Ascending aorta (tissue), 2 donors: Measurements from ENCODE around the gene TEX30. TPM values are rescaled to one million over a fixed set of nuclear protein-coding genes. Genes with fewer than 3 reads are reported as not detected.

Experiments used
- DNase-seq, 2 donors: peaks; one replicate each; pipeline ENCODE4 v3.0.0-alpha.2; 2019; ENCODE audit warnings: low spot score in 2 of 2
- H3K27ac ChIP-seq, 2 donors: fragments of 200-600 bp; sonication (generic); one replicate each; pipeline ENCODE4 v1.5.1; 2016 to 2017; ENCODE audit warnings: mild to moderate bottlenecking in 1 of 2
- H3K27me3 ChIP-seq: fragments of 200-600 bp; sonication (generic); one replicate; pipeline ENCODE4 v1.5.1; 2017
- H3K36me3 ChIP-seq, 2 donors: fragments of 200-600 bp; sonication (generic); one replicate each; pipeline ENCODE4 v1.5.1; 2016
- H3K4me1 ChIP-seq, 2 donors: fragments of 200-600 bp; sonication (generic); one replicate each; pipeline ENCODE4 v1.5.1; 2016 to 2017; ENCODE audit warnings: mild to moderate bottlenecking in 1 of 2
- H3K4me3 ChIP-seq, 2 donors: fragments of 200-600 bp; sonication (generic); one replicate each; pipeline ENCODE4 v1.5.1; 2016 to 2017; ENCODE audit warnings: mild to moderate bottlenecking in 1 of 2
- H3K9me3 ChIP-seq, 2 donors: fragments of 200-600 bp; sonication (generic); one replicate each; pipeline ENCODE4 v1.5.1; 2016
- CTCF ChIP-seq, 3 experiments: fragments of 200-600 bp in 2 of 3; fragments of 450-650 bp in 1 of 3; sonication (generic) in 2 of 3; IDR thresholded peaks; one replicate each; pipeline ENCODE4 v1.5.1; 2016 to 2019; ENCODE audit warnings: antibody characterized with exemption in 3 of 3, mild to moderate bottlenecking in 1 of 3, moderate library complexity in 1 of 3
- intact Hi-C: fragments of 100-400 bp; cut with DNase I; formaldehyde crosslinking; loops from one replicate; pipeline ENCODE4 v1.15.1; 2023
- total RNA-seq: library from RNA; depleted of rRNA; stranded (reverse); fragments of >200 nt; gene quantifications from one replicate; pipeline ENCODE4 v1.1.0, GENCODE V29; 2016

TEX30 gene
- total RNA-seq, 1 donor from 2014 or later, result 1.4 TPM

DNA sequence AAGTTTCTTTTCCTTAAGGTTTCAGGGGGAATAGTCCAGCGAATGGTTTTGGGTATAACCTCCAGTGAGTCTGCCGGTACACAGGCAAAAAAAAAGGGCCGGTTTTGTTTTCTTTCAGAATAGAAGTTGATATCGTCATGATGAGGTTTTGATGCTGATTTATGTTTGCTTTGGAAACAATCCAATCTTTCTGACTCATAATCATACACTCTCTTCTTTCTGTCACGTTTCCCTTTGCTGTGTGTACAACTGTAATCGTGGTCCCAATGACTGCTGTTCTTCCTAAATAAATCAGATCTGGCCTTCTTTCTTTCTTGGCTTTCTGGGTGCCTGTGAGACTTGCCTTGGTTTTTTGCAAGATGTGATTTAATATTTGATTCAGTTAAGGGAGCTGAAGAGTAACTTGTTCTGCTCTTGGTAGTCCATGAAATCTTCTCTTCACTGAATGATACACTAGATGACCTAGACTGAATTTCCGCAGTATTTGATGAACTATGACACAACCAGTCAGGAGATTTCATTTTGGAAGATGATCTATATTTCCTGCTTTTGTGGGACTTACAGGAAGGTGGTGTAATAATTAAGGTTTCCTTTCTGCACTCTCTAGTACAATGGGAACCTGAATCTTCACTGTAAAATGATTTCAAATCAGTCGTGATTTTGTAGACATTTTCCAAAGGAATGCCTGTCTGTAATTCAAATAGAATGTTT lies 43.9 kb downstream of the TEX30 start:
- Histone ChIP-seq H3K4me3 (no peak overlapping the region), H3K4me1 (no peaks in the 10 kb centered on the region), H3K9me3 (no peaks in the 10 kb centered on the region), H3K27me3 (no peaks in the 10 kb centered on the region), H3K36me3 (no peaks in the 10 kb centered on the region), H3K27ac (no peak overlapping the region)
- intact Hi-C loops, result loop anchor here (2.0 kb wide), 1 partner anchor 59 kb away; no protein-coding TSS in a partner anchor
- no peak for DNase-seq
- TF ChIP-seq CTCF (IDR thresholded peaks at IDR 0.05), result no peak

DNA sequence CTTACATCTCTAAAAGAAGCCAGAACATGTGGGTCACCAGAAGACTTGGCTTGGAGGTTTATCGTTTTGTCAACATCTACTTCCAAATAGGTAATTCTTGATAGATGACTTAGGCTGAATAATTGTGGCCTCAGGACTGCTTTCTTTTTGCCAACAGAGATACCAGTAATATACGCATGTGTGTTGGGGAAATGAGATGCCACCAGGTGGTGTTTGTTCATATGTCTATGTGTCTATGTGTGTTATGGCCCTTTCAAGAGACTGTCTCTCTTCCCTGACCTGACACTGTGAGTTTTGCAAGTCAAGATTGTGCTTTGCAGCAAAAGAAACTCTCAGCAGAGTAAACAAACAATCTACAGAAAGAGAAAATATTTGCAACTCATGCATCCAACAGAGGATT lies 47.2 kb downstream of the TEX30 start:
- Histone ChIP-seq H3K4me3 (no peak overlapping the region), H3K4me1 (no peaks in the 10 kb centered on the region), H3K27me3 (no peaks in the 10 kb centered on the region), H3K27ac (no peak overlapping the region), H3K9me3 (no peaks in the 10 kb centered on the region), H3K36me3 (no peaks in the 10 kb centered on the region)
- no peak for DNase-seq
- TF ChIP-seq CTCF (IDR thresholded peaks at IDR 0.05), result no peak
- intact Hi-C loops, result no loop called here

GRCh38 chr13:102724923-102725322 lies 48.7 kb downstream of the TEX30 start:
- Histone ChIP-seq H3K27me3 (no peaks in the 10 kb centered on the region), H3K27ac (no peak overlapping the region), H3K9me3 (no peaks in the 10 kb centered on the region), H3K36me3 (no peaks in the 10 kb centered on the region), H3K4me3 (no peak overlapping the region), H3K4me1 (no peaks in the 10 kb centered on the region)
- peak; percentile 4 to 32 (median 7) for TF ChIP-seq CTCF (IDR thresholded peaks at IDR 0.05)
- intact Hi-C loops, result no loop called here
- DNase-seq, result no peak

- Histone ChIP-seq H3K36me3 (no peaks in the 10 kb centered on the region), H3K4me1 (no peaks in the 10 kb centered on the region), H3K9me3 (no peaks in the 10 kb centered on the region), H3K4me3 (no peak overlapping the region), H3K27ac (no peak overlapping the region), H3K27me3 (no peaks in the 10 kb centered on the region)
- DNase-seq, result no peak
- intact Hi-C loops, result no loop called here
- no peak for TF ChIP-seq CTCF (IDR thresholded peaks at IDR 0.05)
These were observed 51.8 kb downstream of the TEX30 start for GRCh38 chr13:102721800-102722231.

GRCh38 chr13:102718746-102719145 lies 54.8 kb downstream of the TEX30 start:
- Histone ChIP-seq H3K27me3 (no peaks in the 10 kb centered on the region), H3K36me3 (no peaks in the 10 kb centered on the region), H3K4me1 (no peaks in the 10 kb centered on the region), H3K27ac (no peak overlapping the region), H3K4me3 (no peak overlapping the region), H3K9me3 (no peaks in the 10 kb centered on the region)
- TF ChIP-seq CTCF (IDR thresholded peaks at IDR 0.05), result no peak
- intact Hi-C loops, result no loop called here
- DNase-seq, result no peak

Other genes with a start within 250 kb of the TEX30 start
- gene TPP2, start 176.8 kb downstream of the TEX30 start, total RNA-seq, result 21.4 TPM
- gene METTL21C, start 78.7 kb downstream of the TEX30 start, total RNA-seq, result not detected
- 38.0 TPM for gene POGLUT2, start 25.2 kb upstream of the TEX30 start, total RNA-seq
- gene BIVM, start 25.3 kb upstream of the TEX30 start, total RNA-seq, result 19.1 TPM
- 26.2 TPM for gene ERCC5, start 72.2 kb upstream of the TEX30 start, total RNA-seq